ENCODE measurements around the gene EIF4E1B.

EIF4E1B gene

DNA sequence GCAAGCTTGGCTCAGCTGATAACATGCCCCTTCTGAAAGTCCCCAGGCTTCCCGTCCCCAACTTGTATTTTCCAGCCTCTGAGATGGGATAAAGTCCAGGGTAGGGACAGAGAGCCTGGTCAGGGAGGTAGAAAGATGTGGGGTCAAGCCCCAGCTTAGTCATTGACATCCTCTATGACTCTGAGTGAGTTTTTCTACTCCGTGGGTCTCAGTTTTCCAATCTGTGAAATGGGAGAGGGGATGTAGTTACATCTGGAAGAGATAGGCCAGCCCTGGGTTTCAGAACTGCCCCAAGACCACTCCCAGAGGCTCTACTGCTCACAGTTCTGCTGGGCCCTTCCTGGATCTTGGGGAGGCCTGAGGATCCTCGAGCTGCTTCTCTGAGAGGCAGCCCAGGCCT lies 23.6 kb upstream of the EIF4E1B start:
- no peak for DNase-seq

GRCh38 chr5:176608142-176608705 lies 22.3 kb upstream of the EIF4E1B start:
- no peak for DNase-seq

DNA sequence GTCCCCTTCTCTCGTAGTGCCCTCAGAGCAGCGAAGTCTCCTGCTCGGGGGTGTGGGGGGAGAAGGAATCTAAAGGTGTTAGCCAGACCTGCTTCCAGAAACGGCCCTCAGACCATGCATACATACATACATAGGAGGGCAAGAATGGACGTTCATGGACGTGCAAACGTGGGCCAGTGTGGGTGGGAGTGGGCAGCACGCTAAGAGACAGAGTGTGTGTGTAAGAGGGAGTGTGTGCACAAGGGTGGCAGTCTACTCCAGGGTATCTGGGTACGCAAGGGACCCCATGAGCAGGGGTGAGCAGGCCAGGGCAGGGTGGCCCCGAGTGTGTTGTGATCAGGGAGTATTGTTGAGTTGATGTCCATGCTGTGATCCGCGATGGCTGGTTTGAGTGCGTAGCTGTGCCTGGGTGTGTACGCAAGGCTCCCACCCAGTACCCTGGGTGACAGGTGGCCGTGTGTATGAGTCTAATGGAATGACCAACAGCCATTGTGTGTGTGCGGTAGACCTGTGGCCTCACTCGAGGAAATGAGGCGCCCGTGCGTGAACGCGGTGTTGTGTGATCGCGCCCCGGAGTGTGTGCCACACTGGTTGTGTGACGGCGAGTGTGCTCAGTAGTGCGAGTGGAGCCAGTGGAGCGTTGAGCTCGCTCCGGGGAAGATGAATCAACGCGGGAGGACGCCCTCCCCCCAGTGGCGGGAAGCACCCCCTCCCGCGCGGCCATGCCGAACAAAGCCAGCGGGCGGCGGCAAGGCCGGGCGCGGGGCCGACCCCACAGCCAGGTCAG lies 21.3 kb upstream of the EIF4E1B start:
- no peak for DNase-seq

DNA sequence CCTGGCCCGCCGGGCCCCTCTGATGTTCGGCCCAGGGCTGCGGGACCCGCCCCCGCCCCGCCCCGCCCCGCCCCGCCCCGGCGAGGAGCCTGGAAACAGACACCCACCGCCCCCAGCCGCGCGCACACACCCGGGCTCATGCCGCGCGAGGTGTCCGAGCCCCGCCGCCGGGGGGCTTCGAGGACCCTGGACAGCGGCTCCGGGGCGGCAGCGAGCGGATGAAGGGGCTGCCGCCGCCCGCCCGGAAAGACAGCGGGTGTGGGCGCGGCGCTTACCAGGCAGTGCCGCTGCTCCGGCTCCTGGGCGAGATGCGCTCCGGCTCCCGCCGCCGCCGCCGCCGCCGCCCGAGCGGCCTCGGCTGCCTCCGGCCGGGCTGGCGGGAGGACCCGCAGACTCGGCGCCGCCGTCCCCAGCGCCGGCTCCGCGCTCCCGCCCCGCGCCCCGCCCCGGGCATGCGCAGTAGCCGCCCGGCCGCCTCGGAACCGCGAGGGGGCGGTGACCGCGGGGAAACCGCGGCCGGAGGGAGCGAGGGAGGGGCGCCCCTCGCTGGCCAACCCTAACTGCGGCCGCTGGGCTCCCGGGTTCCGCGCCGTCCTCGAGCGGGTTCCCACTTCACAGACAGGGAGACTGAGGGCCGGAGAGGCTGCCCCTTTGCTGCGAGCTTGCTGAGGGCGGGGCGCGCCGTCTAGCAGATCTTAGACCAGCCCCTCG lies 20.6 kb upstream of the EIF4E1B start, which contains the start of gene GPRIN1:
Gene GPRIN1 (minus strand): TSS at position 433 of the 711 bp plus-strand sequence. CDS start 10,322 bp downstream, outside the sequence.
- peak; percentile 49 for DNase-seq

DNA sequence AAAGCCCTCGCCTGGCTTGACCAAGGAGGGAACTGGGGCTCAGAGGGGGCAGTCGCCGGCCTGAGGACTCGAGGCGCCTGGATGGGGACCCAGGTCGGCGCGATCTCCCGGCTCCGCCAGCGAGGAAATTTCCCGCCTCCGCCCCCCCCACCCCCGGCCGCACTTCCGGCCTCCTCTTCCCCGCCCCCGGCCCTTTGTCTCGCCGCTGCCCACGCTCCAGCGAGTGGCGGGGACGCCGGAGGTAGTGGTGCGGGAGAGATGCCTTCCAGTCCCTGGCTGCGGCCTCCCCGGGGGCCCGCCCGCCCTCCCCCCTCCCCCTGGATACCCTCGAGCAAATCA lies 20.1 kb upstream of the EIF4E1B start:
- no peak for DNase-seq

GRCh38 chr5:176611435-176611834 lies 19.0 kb upstream of the EIF4E1B start:
- peak; percentile 57 for DNase-seq

DNA sequence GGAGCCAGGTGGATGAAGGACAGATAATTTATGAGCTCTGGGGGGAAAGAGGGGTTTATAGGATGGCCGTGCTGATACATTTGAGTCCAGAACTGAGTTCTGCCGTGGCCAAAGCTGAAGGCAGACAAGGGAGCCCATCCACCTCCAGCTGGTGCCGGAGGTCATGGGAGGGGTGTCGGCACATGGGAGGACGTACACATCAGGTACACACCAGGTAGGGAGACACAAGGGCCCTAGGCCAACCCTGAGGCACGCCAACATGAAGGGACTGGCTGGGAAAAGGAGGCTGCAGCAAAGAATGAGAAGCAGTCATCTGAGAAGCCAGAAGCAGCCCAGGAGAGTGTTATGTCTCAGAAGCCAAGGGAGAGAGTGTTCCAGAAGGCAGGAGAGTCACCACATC lies 18.5 kb upstream of the EIF4E1B start:
- no peak for DNase-seq

DNA sequence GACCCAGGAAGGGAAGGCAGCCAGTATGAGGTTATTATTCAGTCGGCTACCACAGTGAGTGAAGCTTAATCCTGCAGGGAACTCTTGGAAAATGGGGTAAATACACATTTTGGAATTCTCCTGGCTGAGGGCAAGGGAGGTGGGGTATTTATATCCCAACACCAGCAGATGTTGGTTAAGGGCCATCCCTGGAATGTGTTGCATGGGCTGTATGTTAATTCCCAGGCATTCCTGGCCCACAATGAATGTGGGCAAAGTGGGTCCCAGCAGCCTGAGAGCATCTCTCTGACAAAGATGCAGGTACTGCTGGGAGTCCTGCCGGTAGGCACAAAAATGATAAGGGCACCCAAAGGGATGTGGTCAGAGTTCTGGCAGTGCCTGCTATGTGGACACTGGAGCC lies 17.6 kb upstream of the EIF4E1B start:
- DNase-seq: no peak

- DNase-seq: no peak
Measured at GRCh38 chr5:176614805-176615478, 15.5 kb upstream of the EIF4E1B start.

DNA sequence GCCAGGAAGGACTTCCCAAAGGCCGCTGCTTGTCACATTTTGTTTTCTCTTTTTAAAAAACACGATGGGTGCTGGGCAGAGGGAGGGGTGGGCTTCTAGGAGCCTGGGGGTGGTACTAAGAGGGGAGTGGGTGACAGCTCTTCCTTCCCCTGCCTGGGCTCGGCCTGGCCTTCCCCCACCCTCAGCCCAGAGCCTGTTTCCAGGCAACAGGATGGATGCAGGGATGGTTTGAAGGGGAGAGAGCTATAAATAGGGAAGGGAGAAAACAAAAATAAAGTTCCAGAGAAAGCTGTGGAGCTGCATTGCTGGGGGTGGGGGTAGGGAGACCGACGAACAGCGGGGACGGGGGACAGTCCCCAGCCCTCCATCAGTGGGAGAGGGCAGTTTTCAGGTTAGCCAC lies 14.0 kb upstream of the EIF4E1B start:
- no peak for DNase-seq

DNA sequence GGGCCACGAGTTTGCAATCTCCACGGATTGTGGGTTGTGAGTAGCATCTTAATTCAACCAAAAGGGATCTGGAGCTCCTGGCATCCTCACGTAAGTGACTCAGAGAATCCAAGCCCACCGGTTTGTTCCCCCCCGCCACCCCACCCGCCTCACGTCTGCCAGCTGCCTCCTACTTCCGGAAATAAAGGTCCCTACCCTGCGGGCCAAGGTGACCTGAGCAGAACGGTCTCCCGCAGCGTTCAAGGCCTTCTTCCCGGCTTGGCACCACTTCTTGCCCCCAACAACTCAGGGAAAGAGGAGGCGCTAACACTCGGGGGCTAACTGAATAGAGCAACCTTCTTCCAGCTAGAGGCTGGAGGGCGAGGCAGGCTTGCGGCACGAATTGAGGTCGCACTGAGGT lies 11.7 kb upstream of the EIF4E1B start:
- DNase-seq: no peak

- peak; percentile 84 for DNase-seq
Measured at GRCh38 chr5:176619203-176619568, 11.3 kb upstream of the EIF4E1B start.

DNA sequence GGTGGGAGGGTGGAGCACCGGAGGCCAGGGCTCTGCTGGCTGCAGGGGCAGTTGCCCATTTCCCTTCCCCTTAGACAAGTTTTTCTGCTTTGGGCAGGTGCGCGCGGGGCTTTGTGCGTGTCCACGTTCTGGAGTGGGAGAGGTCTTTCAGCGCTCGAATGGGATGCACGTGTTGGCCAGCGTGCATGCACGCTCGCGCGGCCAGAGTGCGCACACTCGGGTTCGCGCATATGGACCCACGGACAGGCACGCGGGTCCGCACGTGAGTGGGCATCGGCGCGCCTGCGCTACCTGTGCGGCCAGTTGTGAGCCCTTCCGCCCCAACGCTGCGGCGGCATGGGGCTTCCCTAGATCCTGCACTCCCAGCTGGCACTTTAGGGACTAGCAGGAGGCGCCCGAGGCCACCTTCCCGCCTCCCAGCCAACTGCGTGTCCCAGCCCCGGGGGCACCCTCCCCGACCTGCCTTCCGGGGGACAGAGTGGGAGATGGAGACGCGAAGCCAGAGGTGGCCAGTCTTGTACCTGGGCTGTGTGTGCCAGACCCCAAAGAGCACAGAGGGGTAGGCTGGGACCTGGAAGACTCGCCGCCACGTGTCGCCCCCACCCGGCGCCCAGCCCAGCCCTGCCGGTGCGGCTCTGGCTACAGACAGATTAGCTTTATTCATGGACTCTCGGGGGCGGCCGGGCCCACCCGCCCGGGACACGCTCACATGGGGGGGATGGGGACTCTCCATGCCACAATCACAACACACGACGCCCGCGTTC lies 10.7 kb upstream of the EIF4E1B start:
- DNase-seq: no peak

GRCh38 chr5:176620333-176620981 lies 10.0 kb upstream of the EIF4E1B start:
- peak; percentile 9 for DNase-seq

DNA sequence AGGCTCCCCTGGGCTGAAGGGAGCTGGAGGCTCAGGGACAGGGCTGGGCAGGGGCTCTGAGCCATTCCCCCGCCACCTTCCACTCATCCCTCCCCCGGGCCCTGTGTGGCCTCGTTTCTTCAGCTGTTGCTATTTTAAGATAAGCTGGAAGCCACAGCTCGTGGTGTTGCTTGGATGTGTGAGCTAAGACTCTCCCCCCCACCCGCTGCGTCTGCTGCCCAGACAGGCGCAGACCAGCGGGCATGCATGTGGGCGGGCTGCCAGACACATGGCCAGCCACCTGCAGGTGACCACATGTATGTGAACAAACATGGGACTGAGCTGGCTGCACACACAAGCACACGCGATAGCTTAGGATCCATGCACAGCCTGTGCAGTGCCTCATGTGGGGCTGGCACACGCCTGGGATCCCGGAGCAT lies 8.8 kb upstream of the EIF4E1B start:
- no peak for DNase-seq

GRCh38 chr5:176624142-176624541 lies 6.3 kb upstream of the EIF4E1B start:
- DNase-seq: no peak

- DNase-seq: no peak
Measured at GRCh38 chr5:176624938-176625337, 5.5 kb upstream of the EIF4E1B start.

GRCh38 chr5:176625512-176625911 lies 5.0 kb upstream of the EIF4E1B start:
- no peak for DNase-seq

DNA sequence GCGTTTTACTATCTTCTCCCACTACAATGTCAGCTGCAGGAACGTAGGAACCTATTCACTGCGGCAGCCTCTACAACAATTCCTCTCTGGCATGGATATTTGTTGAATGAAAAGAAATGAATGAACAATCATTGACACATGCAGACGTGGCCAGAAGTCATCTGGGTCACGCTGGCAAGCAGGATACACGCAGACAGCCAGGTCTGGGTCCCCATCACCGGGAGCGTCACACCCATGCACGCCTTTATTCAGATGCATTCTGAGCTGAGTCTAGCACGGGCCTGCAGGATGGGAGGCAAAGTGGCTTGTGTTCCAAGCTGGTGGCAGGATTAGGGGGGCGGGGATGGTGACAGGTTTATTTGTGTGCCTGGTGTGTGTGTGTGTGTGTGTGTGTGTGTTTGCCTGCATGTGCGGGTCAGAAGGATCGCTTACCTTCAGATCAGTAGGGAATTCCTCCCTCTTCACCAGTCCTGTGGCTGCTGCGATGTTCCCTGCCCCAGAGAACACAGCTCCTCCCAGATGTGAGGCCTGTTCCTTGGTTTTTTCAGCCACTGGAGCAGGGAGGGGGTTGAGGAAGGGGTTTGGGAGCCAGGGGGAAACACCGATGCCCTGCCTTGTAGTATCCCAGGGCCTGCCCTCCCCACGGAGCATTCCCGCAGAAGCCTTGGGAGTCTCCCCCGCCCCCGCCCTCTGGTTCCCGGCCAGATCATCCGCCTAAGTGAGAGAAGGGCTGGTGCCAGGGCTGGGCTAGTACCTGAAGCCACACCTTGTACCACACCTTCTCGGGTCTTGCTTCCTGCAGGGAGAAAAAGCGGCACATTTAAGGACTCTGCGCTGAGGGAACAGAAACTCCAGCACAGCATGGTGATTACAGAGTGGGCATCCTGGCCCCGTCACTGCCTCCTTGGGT lies 4.3 kb upstream of the EIF4E1B start:
- DNase-seq: no peak

GRCh38 chr5:176626876-176627236 lies 3.6 kb upstream of the EIF4E1B start:
- DNase-seq: no peak

DNA sequence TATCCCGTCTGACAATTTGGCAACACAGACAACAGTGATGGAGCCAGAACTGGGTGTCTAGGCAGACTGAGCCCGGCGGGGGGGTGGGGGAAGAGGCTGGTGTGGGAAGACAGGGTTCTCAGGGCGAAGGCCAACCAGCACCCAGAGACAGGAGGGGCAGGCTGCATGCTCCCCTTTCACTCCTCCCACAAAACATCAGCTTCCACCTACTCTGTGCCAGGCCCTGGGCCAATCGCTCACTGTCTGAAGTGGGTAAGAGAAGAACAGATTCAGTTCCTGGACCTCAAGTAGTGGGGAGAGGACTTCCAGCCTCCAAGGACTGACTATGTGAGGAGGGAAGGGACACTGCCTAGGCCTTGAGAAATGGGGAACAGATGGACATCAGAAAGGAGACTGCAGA lies 2.9 kb upstream of the EIF4E1B start:
- DNase-seq: no peak

Measured in CD4-positive, alpha-beta T cell treated with Interleukin-17A for 1 hour (primary cell).